Naive thymus-derived CD4-positive, alpha-beta T cell (primary cell): ENCODE results near the gene YY1AP1. TPM values are rescaled to one million over a fixed set of nuclear protein-coding genes. Genes with fewer than 3 reads are reported as not detected.
"Not testable (repeated sequence)": the region's sequence is repeated elsewhere in the genome, so short reads cannot be mapped to it uniquely, and the experiment has no call there.

ENCODE experiments used
- ATAC-seq: fragments of 150-1000 bp; cut with Tn5 transposase; 2 replicates; pipeline ENCODE4 v1.10.0; 2021; ENCODE audit warnings: mild to moderate bottlenecking, moderate library complexity
- CTCF ChIA-PET: fragments of 350-600 bp; sonication (Branson Sonifier 250); formaldehyde crosslinking; loops from one replicate; lab custom pipeline; 2021; ENCODE audit warnings: antibody characterized with exemption; lab: Charles Lee
- POLR2A ChIA-PET: fragments of 350-600 bp; sonication (Branson Sonifier 250); formaldehyde crosslinking; loops from one replicate; lab custom pipeline; 2021; ENCODE audit warnings: antibody characterized with exemption, inconsistent platforms; lab: Charles Lee
- DNase-seq, 9 donors: peaks; one replicate each; pipeline versions ENCODE4 v3.0.0 to v3.0.0-alpha.2; 2020 to 2022; ENCODE audit warnings: mixed read lengths in 1 of 9
- H3K27ac ChIP-seq: one replicate; pipeline ENCODE4 v1.7.0; 2013; ENCODE audit warnings: mild to moderate bottlenecking, low read depth, low read length, moderate library complexity
- H3K27me3 ChIP-seq, 2 donors: one replicate each; pipeline ENCODE4 v1.7.0; 2013; ENCODE audit warnings: low read length in 2 of 2, mild to moderate bottlenecking in 2 of 2, moderate library complexity in 2 of 2; ENCODE audit not compliant: control insufficient read depth in 2 of 2, insufficient read depth in 2 of 2
- H3K36me3 ChIP-seq, 3 experiments: 1 replicate in 2 of 3; 2 replicates in 1 of 3; pipeline ENCODE4 v1.7.0; 2013; ENCODE audit warnings: low read length in 3 of 3, mild to moderate bottlenecking in 3 of 3, moderate library complexity in 1 of 3; ENCODE audit not compliant: insufficient read depth in 3 of 3, control insufficient read depth in 2 of 3
- H3K4me1 ChIP-seq, 2 donors: one replicate each; pipeline ENCODE4 v1.7.0; 2013; ENCODE audit warnings: low read length in 2 of 2, mild to moderate bottlenecking in 2 of 2, moderate library complexity in 1 of 2; ENCODE audit not compliant: control insufficient read depth in 2 of 2, insufficient read depth in 2 of 2
- H3K4me3 ChIP-seq: 2 replicates; pipeline ENCODE4 v1.7.0; 2013; ENCODE audit warnings: mild to moderate bottlenecking, low read length
- H3K9me3 ChIP-seq, 3 experiments: 1 replicate in 2 of 3; 2 replicates in 1 of 3; pipeline ENCODE4 v1.7.0; 2013; ENCODE audit warnings: low read length in 3 of 3; ENCODE audit not compliant: control insufficient read depth in 2 of 3
- H3K27ac Mint-ChIP-seq, 9 donors: one replicate each; pipeline ENCODE4 v1.8.0; 2020 to 2022; ENCODE audit warnings: mixed read lengths in 9 of 9, mild to moderate bottlenecking in 8 of 9, moderate library complexity in 5 of 9, inconsistent platforms in 2 of 9
- H3K27me3 Mint-ChIP-seq, 5 donors: one replicate each; pipeline ENCODE4 v1.8.0; 2021 to 2022; ENCODE audit warnings: mixed read lengths in 5 of 5, mild to moderate bottlenecking in 1 of 5
- H3K36me3 Mint-ChIP-seq, 5 donors: one replicate each; pipeline ENCODE4 v1.8.0; 2020 to 2022; ENCODE audit warnings: mixed read lengths in 5 of 5, mild to moderate bottlenecking in 3 of 5, inconsistent platforms in 1 of 5
- H3K4me1 Mint-ChIP-seq, 7 donors: one replicate each; pipeline ENCODE4 v1.8.0; 2020 to 2022; ENCODE audit warnings: mixed read lengths in 7 of 7, mild to moderate bottlenecking in 3 of 7, inconsistent platforms in 1 of 7
- H3K4me3 Mint-ChIP-seq, 10 donors: one replicate each; pipeline ENCODE4 v1.8.0; 2020 to 2022; ENCODE audit warnings: mild to moderate bottlenecking in 10 of 10, mixed read lengths in 10 of 10, moderate library complexity in 6 of 10, inconsistent platforms in 2 of 10
- H3K9me3 Mint-ChIP-seq, 11 donors: one replicate each; pipeline ENCODE4 v1.8.0; 2020 to 2022; ENCODE audit warnings: mixed read lengths in 11 of 11, mild to moderate bottlenecking in 4 of 11, inconsistent platforms in 1 of 11, moderate library complexity in 1 of 11
- intact Hi-C, 2 donors: fragments of 100-400 bp; cut with micrococcal nuclease; formaldehyde crosslinking; loops; one replicate each; pipeline ENCODE4 v1.15.1; 2023
- polyA plus RNA-seq, 2 donors: library from polyadenylated mRNA; unstranded; fragments of 300-500 nt; fragmentation: Illumina TruSeq; gene quantifications; one replicate each; pipeline ENCODE4 v1.2.3, GENCODE V29; 2021
- total RNA-seq, 6 experiments: library from RNA in 5 of 6; stranded (reverse) in 5 of 6; gene quantifications; 1 replicate in 5 of 6; 2 replicates in 1 of 6; pipeline ENCODE4 v1.2.3 and lab custom pipeline; 2021 to 2026

Gene YY1AP1
- total RNA-seq: 100 to 1,000 TPM in 2 of 5 experiments, 10 to 100 TPM in 3; 81.2 to 130 (median 88.2) TPM
- 10 to 100 TPM; 37.4 to 59.3 TPM for polyA plus RNA-seq
- 87.0 reads per million, percentile 82 among the genes with 10 or more reads in this experiment for total RNA-seq (lab: John Stamatoyannopoulos, UW)

- CTCF ChIA-PET: no interaction called here
- no peaks in the 10 kb centered on the region for H3K27me3 ChIP-seq
- peak within 1 kb of the TSS; percentile 91 for H3K27ac ChIP-seq
- POLR2A ChIA-PET: no interaction called here
- Mint-ChIP-seq H3K4me3 (peak within 1 kb of the TSS; percentile 93 to 98 (median 96)), H3K27me3 (no peaks in the 10 kb centered on the region), H3K27ac (peak within 1 kb of the TSS; percentile 90 to 98 (median 96)), H3K4me1 (peaks cover 37 to 81% (median 70%) of the 10 kb centered on the region in 7 donors), H3K36me3 (peaks cover 0 to 42% (median 20%) of the 10 kb centered on the region in 5 donors), H3K9me3 (peaks cover 0 to 3% (median 0%) of the 10 kb centered on the region in 11 donors)
- intact Hi-C loops: loop anchor here (1.0 to 10.0 kb wide), 13 partner anchors 41 to 414 kb away; partner anchors contain the start of genes ARHGEF2 (in 1 of the 2), ASH1L (in 1 of the 2), CLK2 (in 1 of the 2) and GON4L (in 1 of the 2)
- peaks cover 0 to 20% (median 0%) of the 10 kb centered on the region in 3 experiments for H3K36me3 ChIP-seq
- DNase-seq (peak; percentile 87 to 96 (median 92)), ATAC-seq (peak; percentile 96)
- peaks cover 15 to 30% of the 10 kb centered on the region in 2 donors for H3K4me1 ChIP-seq
- H3K4me3 ChIP-seq: peak within 1 kb of the TSS; percentile 99
- no peaks in the 10 kb centered on the region for H3K9me3 ChIP-seq
Measured at GRCh38 chr1:155688324-155689080, at the start of gene YY1AP1. YY1AP1 (minus strand) TSS chr1:155688774; CDS start chr1:155680436, 8,338 bp downstream.

- H3K4me3 Mint-ChIP-seq: no peak overlapping the region
- no peaks in the 10 kb centered on the region for H3K27me3 Mint-ChIP-seq
- POLR2A ChIA-PET: interaction anchor here (0.6 kb wide), 1 partner anchor 21 kb away, joined by 5 read pairs; no protein-coding TSS in a partner anchor
- H3K36me3 ChIP-seq: peaks cover 0 to 58% (median 5%) of the 10 kb centered on the region in 3 experiments
- peaks cover 0 to 7% (median 0%) of the 10 kb centered on the region in 7 donors for H3K4me1 Mint-ChIP-seq
- no peaks in the 10 kb centered on the region for H3K4me1 ChIP-seq
- DNase-seq: peak in 6 of 9 donors; percentile 7 to 43 (median 28)
- no peaks in the 10 kb centered on the region for H3K9me3 Mint-ChIP-seq
- no peak overlapping the region for H3K27ac ChIP-seq
- H3K4me3 ChIP-seq: no peak overlapping the region
- H3K27me3 ChIP-seq: no peaks in the 10 kb centered on the region
- no peaks in the 10 kb centered on the region for H3K9me3 ChIP-seq
- H3K36me3 Mint-ChIP-seq: peaks cover 0 to 19% (median 8%) of the 10 kb centered on the region in 5 donors
- peak overlapping the region in 5 of 9 donors; percentile 10 to 67 (median 29) for H3K27ac Mint-ChIP-seq
- CTCF ChIA-PET: interaction anchor here (0.5 kb wide), 1 partner anchor 453 kb away, joined by 3 read pairs; no protein-coding TSS in a partner anchor
- intact Hi-C loops: loop anchor here in 1 of 2 donors (1.0 kb wide), 2 partner anchors 41 to 479 kb away; partner anchors contain the start of gene YY1AP1
- ATAC-seq: peak; percentile 57
Measured at GRCh38 chr1:155729031-155729898, 40.7 kb upstream of the YY1AP1 start.

- no peak for DNase-seq
- ATAC-seq: no peak
- H3K36me3 Mint-ChIP-seq: peaks cover 0 to 10% (median 4%) of the 10 kb centered on the region in 5 donors
- H3K9me3 Mint-ChIP-seq: no peaks in the 10 kb centered on the region
- Histone ChIP-seq H3K4me1 (no peaks in the 10 kb centered on the region), H3K27me3 (no peaks in the 10 kb centered on the region), H3K27ac (no peak overlapping the region), H3K9me3 (no peaks in the 10 kb centered on the region), H3K4me3 (no peak overlapping the region), H3K36me3 (peaks cover 0 to 38% (median 0%) of the 10 kb centered on the region in 3 experiments)
- ChIA-PET POLR2A (interaction anchor here (1.0 kb wide), 1 partner anchor 9 kb away, joined by 3 read pairs; no protein-coding TSS in a partner anchor), CTCF (interaction anchor here (1.2 kb wide), 1 partner anchor 475 kb away, joined by 4 read pairs; no protein-coding TSS in a partner anchor)
- no peaks in the 10 kb centered on the region for H3K27me3 Mint-ChIP-seq
- H3K4me3 Mint-ChIP-seq: no peak overlapping the region
- intact Hi-C loops: no loop called here
- H3K4me1 Mint-ChIP-seq: peaks cover 0 to 9% (median 0%) of the 10 kb centered on the region in 7 donors
- peak overlapping the region in 3 of 9 donors; percentile 9 to 41 (median 24) for H3K27ac Mint-ChIP-seq
Measured at GRCh38 chr1:155725142-155725541, 36.6 kb upstream of the YY1AP1 start.

- no peak overlapping the region for H3K27ac Mint-ChIP-seq
- CTCF ChIA-PET: interaction anchor here (0.6 kb wide), 1 partner anchor 630 kb away, joined by 4 read pairs; no protein-coding TSS in a partner anchor
- H3K27me3 ChIP-seq: no peaks in the 10 kb centered on the region
- no peak overlapping the region for H3K4me3 ChIP-seq
- H3K36me3 Mint-ChIP-seq: peaks cover 0 to 19% (median 5%) of the 10 kb centered on the region in 5 donors
- no peak overlapping the region for H3K4me3 Mint-ChIP-seq
- no peak for DNase-seq
- intact Hi-C loops: no loop called here
- H3K36me3 ChIP-seq: peaks cover 0 to 29% (median 3%) of the 10 kb centered on the region in 3 experiments
- no peaks in the 10 kb centered on the region for H3K9me3 ChIP-seq
- peaks cover 0 to 23% (median 2%) of the 10 kb centered on the region in 7 donors for H3K4me1 Mint-ChIP-seq
- POLR2A ChIA-PET: no interaction called here
- no peak overlapping the region for H3K27ac ChIP-seq
- no peaks in the 10 kb centered on the region for H3K4me1 ChIP-seq
- no peaks in the 10 kb centered on the region for H3K9me3 Mint-ChIP-seq
- no peaks in the 10 kb centered on the region for H3K27me3 Mint-ChIP-seq
- ATAC-seq: no peak
Measured at GRCh38 chr1:155719703-155720102, 31.1 kb upstream of the YY1AP1 start.

- H3K27me3 Mint-ChIP-seq, CTCF ChIA-PET, H3K4me3 Mint-ChIP-seq, H3K27ac ChIP-seq, H3K27ac Mint-ChIP-seq, DNase-seq, H3K27me3 ChIP-seq, H3K9me3 ChIP-seq, ATAC-seq, H3K4me3 ChIP-seq, H3K9me3 Mint-ChIP-seq, H3K4me1 ChIP-seq, intact Hi-C loops: not testable (repeated sequence)
- POLR2A ChIA-PET: interaction anchor here (0.7 kb wide), 2 partner anchors 54 to 176 kb away, joined by 3 to 4 read pairs; no protein-coding TSS in a partner anchor
- Mint-ChIP-seq H3K36me3 (peaks cover 0 to 20% (median 5%) of the 10 kb centered on the region in 5 donors), H3K4me1 (peaks cover 0 to 23% (median 4%) of the 10 kb centered on the region in 7 donors)
- H3K36me3 ChIP-seq: peaks cover 0 to 29% (median 3%) of the 10 kb centered on the region in 3 experiments
Measured at GRCh38 chr1:155718524-155719115, 30.0 kb upstream of the YY1AP1 start.
